Measurements from ENCODE around the gene LHPP. TPM values are rescaled to one million over a fixed set of nuclear protein-coding genes. Genes with fewer than 3 reads are reported as not detected.

The LHPP gene
- total RNA-seq, 1 donor from 2014 or later: 18.8 TPM

DNA sequence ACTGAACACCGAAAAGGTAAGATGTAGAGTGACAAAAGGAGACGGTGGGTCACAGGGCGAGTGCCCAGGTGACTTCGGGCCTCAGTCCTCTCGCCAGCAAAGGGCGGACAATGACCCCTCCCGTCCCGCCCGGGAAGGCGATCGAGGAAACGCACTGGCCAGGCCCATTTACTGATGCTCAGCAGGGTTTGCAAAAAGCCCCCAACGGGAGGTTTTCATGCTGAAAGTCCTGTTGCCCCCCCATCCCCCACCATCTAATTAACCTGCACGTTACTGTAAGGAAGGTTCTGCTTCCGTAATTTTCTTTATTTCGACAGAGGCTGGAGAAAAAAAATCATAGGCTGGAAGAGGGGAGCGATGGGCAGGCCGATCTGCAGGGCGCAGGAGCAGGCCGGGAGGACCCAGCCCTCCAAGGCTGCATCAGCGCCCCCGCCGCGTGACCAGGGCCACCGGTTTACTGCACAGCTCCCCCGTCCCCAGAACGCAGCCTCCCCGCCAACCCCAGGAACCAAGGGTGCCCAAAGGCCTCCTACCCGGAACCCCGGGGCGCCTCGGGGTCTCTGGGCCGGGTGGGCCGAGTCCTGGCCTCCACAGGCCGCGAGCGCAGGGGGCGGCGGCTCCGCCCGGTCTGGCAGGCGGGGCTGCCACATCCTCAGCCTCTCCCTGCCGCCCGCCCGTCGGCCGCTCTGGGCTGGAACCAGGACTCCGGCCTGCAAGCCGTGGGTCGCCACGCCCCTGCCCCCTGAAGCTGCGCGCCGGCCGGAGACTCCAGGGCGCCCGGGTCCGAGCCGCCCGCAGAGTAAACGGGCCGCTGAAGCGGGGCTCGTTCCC, 43.5 kb upstream of the LHPP start:
- DNase-seq (ENCODE audit: extremely low spot score, unreplicated experiment): peak; percentile 88
- no peaks in the 10 kb centered on the region for H3K9me3 Mint-ChIP-seq (ENCODE audit: unreplicated experiment)
- no peaks in the 10 kb centered on the region for H3K36me3 Mint-ChIP-seq (ENCODE audit: unreplicated experiment)
- peak overlapping the region; percentile 88 for H3K27ac Mint-ChIP-seq (ENCODE audit: unreplicated experiment)
- H3K27me3 Mint-ChIP-seq (ENCODE audit: unreplicated experiment): peaks cover 18% of the 10 kb centered on the region
- peak overlapping the region; percentile 89 for H3K4me3 Mint-ChIP-seq (ENCODE audit: unreplicated experiment)
- H3K4me1 Mint-ChIP-seq (ENCODE audit: unreplicated experiment): peaks cover 37% of the 10 kb centered on the region
- TF ChIP-seq, protein P1, sequence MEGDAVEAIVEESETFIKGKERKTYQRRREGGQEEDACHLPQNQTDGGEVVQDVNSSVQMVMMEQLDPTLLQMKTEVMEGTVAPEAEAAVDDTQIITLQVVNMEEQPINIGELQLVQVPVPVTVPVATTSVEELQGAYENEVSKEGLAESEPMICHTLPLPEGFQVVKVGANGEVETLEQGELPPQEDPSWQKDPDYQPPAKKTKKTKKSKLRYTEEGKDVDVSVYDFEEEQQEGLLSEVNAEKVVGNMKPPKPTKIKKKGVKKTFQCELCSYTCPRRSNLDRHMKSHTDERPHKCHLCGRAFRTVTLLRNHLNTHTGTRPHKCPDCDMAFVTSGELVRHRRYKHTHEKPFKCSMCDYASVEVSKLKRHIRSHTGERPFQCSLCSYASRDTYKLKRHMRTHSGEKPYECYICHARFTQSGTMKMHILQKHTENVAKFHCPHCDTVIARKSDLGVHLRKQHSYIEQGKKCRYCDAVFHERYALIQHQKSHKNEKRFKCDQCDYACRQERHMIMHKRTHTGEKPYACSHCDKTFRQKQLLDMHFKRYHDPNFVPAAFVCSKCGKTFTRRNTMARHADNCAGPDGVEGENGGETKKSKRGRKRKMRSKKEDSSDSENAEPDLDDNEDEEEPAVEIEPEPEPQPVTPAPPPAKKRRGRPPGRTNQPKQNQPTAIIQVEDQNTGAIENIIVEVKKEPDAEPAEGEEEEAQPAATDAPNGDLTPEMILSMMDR (IDR thresholded peaks at IDR 0.05): peak; percentile 7

GRCh38 chr10:124418726-124419501, 42.7 kb upstream of the LHPP start, which contains the start of gene OAT:
Gene OAT (minus strand): TSS chr10:124418923. CDS start chr10:124412171, 6,752 bp downstream.
- Mint-ChIP-seq H3K4me3 (ENCODE audit: unreplicated experiment) (peak within 1 kb of the TSS; percentile 89), H3K27ac (ENCODE audit: unreplicated experiment) (peak within 1 kb of the TSS; percentile 88), H3K36me3 (ENCODE audit: unreplicated experiment) (no peaks in the 10 kb centered on the region), H3K4me1 (ENCODE audit: unreplicated experiment) (peaks cover 33% of the 10 kb centered on the region), H3K27me3 (ENCODE audit: unreplicated experiment) (peaks cover 25% of the 10 kb centered on the region), H3K9me3 (ENCODE audit: unreplicated experiment) (no peaks in the 10 kb centered on the region)
- TF ChIP-seq, protein P1 (IDR thresholded peaks at IDR 0.05): no peak
- peak; percentile 98 for DNase-seq (ENCODE audit: extremely low spot score, unreplicated experiment)

DNA sequence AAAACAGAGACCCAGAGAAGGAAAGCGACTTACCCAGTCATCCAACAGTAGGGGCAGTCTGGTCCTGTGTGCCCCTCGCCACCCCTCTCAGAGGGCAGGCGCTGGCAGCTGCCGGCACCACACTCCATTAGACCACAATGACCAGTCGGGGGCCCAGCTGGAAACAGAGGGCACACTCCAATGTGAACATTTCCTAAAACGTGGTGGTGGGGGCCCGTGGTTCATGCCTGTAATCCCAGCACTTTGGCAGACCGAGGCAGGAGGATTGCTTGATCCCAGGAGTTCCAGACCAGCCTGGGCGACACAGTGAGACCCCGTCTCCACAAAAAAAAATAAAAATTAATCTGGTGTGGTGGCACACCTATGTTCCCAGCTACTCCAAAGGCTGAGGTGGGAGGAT, 42.0 kb upstream of the LHPP start:
- no peak for DNase-seq (ENCODE audit: extremely low spot score, unreplicated experiment)
- no peak overlapping the region for H3K27ac Mint-ChIP-seq (ENCODE audit: unreplicated experiment)
- H3K27me3 Mint-ChIP-seq (ENCODE audit: unreplicated experiment): peaks cover 32% of the 10 kb centered on the region
- H3K36me3 Mint-ChIP-seq (ENCODE audit: unreplicated experiment): no peaks in the 10 kb centered on the region
- no peaks in the 10 kb centered on the region for H3K9me3 Mint-ChIP-seq (ENCODE audit: unreplicated experiment)
- TF ChIP-seq, protein P1 (IDR thresholded peaks at IDR 0.05): no peak
- H3K4me1 Mint-ChIP-seq (ENCODE audit: unreplicated experiment): peaks cover 28% of the 10 kb centered on the region
- H3K4me3 Mint-ChIP-seq (ENCODE audit: unreplicated experiment): peak overlapping the region; percentile 89

DNA sequence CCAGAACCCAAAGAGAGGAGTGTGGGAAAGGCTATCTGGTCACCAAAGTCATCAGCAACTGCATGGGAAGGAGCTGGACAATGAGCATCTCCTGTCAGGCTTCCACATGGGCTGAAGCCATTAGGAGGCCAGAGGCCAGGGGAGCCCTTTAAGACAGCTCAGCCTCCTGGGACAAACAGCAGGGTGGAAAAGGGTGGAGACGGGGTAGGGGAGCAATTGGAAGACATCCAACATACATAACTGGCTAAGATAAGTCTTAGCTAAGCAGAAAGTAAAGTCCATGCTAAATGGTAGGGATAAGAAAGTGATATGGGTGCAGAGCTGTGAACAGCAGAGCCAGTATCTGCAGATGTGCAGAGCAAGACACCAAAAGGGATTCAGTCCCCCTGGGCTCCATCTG, 41.4 kb upstream of the LHPP start:
- Mint-ChIP-seq H3K27ac (ENCODE audit: unreplicated experiment) (no peak overlapping the region), H3K27me3 (ENCODE audit: unreplicated experiment) (peaks cover 36% of the 10 kb centered on the region), H3K36me3 (ENCODE audit: unreplicated experiment) (no peaks in the 10 kb centered on the region), H3K9me3 (ENCODE audit: unreplicated experiment) (no peaks in the 10 kb centered on the region), H3K4me3 (ENCODE audit: unreplicated experiment) (no peak overlapping the region), H3K4me1 (ENCODE audit: unreplicated experiment) (peaks cover 26% of the 10 kb centered on the region)
- no peak for DNase-seq (ENCODE audit: extremely low spot score, unreplicated experiment)
- TF ChIP-seq, protein P1 (IDR thresholded peaks at IDR 0.05): no peak

- Mint-ChIP-seq H3K9me3 (ENCODE audit: unreplicated experiment) (no peaks in the 10 kb centered on the region), H3K4me1 (ENCODE audit: unreplicated experiment) (peaks cover 3% of the 10 kb centered on the region), H3K27me3 (ENCODE audit: unreplicated experiment) (peaks cover 53% of the 10 kb centered on the region), H3K4me3 (ENCODE audit: unreplicated experiment) (no peak overlapping the region), H3K27ac (ENCODE audit: unreplicated experiment) (no peak overlapping the region), H3K36me3 (ENCODE audit: unreplicated experiment) (no peaks in the 10 kb centered on the region)
- no peak for DNase-seq (ENCODE audit: extremely low spot score, unreplicated experiment)
- TF ChIP-seq, protein P1 (IDR thresholded peaks at IDR 0.05): no peak
These were observed 38.9 kb upstream of the LHPP start for GRCh38 chr10:124422742-124423141.

All from osteocyte (in vitro differentiated cells).